ENCODE results near the gene MEF2D.

DNA sequence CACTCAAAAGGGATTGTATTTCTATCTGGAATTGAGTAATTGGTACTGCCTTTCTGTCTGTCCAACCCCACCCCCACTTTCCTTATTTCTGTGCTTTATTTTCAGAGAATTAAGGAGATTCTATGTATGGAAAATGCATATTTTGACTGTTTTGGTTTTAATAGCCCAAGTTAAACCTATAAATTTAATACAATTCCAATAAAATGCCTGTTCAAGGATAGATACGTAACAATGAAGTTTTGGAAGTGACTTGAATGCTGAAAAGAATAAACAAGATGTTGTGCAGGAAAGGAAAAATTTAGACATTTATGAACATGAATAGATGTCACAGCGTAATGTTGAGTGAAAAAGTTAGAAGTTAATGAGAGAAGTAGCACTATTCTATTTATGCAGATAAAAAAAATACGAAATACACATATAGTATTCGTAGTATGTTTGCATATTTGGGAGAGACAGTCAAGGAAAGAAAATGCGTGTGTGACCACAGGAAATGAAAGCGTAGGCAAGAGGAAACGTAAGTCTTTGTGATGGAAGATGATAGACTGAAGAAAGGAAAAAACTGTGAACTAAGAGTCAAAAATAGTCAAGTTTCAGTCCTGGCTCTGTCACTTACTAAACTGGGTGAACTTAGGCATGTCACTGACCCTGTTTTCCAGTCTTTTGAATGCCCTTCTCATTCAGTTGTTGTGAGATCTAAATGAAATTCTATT, 62.1 kb downstream of the MEF2D start:
- TF ChIP-seq, protein P1, sequence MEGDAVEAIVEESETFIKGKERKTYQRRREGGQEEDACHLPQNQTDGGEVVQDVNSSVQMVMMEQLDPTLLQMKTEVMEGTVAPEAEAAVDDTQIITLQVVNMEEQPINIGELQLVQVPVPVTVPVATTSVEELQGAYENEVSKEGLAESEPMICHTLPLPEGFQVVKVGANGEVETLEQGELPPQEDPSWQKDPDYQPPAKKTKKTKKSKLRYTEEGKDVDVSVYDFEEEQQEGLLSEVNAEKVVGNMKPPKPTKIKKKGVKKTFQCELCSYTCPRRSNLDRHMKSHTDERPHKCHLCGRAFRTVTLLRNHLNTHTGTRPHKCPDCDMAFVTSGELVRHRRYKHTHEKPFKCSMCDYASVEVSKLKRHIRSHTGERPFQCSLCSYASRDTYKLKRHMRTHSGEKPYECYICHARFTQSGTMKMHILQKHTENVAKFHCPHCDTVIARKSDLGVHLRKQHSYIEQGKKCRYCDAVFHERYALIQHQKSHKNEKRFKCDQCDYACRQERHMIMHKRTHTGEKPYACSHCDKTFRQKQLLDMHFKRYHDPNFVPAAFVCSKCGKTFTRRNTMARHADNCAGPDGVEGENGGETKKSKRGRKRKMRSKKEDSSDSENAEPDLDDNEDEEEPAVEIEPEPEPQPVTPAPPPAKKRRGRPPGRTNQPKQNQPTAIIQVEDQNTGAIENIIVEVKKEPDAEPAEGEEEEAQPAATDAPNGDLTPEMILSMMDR (IDR thresholded peaks at IDR 0.05 in 8 of 11, conservative IDR thresholded peaks at IDR 0.05 in 3 of 11) = no peak
- TF ChIP-seq POLR2A (IDR thresholded peaks at IDR 0.05) = no peak

Data from spleen (tissue), 7 donors.